Vagina (tissue), 2 donors: ENCODE data around the gene DDR1. TPM values are rescaled to one million over a fixed set of nuclear protein-coding genes. Genes with fewer than 3 reads are reported as not detected.
A peak's percentile ranks its signal among the peaks of the same experiment; 100 is the strongest.

Source experiments
- DNase-seq, 2 donors: peaks; one replicate each; pipeline ENCODE4 v3.0.0-alpha.2; 2017; ENCODE audit errors: extremely low spot score in 2 of 2
- H3K27ac ChIP-seq: fragments of 200-600 bp; sonication (generic); one replicate; pipeline ENCODE4 v1.5.1; 2019
- H3K27me3 ChIP-seq: fragments of 200-600 bp; sonication (generic); one replicate; pipeline ENCODE4 v1.5.1; 2019
- H3K36me3 ChIP-seq, 2 donors: fragments of 200-600 bp; sonication (generic); one replicate each; pipeline ENCODE4 v1.5.1; 2017 to 2019
- H3K4me1 ChIP-seq: fragments of 200-600 bp; sonication (generic); one replicate; pipeline ENCODE4 v1.5.1; 2019
- H3K4me3 ChIP-seq, 2 donors: fragments of 200-600 bp; sonication (generic); 1 replicate in 1 of 2; 2 replicates in 1 of 2; pipeline ENCODE4 v1.5.1; 2016 to 2019
- H3K9me3 ChIP-seq: fragments of 200-600 bp; sonication (generic); one replicate; pipeline ENCODE4 v1.5.1; 2019
- CTCF ChIP-seq, 3 experiments: fragments of 450-650 bp in 2 of 3; fragments of 200-600 bp in 1 of 3; sonication (generic) in 1 of 3; IDR thresholded peaks; one replicate each; pipeline ENCODE4 v1.5.1; 2017 to 2019; ENCODE audit warnings: antibody characterized with exemption in 3 of 3, mild to moderate bottlenecking in 2 of 3, moderate library complexity in 2 of 3
- POLR2A ChIP-seq, 2 donors: fragments of 450-650 bp; IDR thresholded peaks; one replicate each; pipeline ENCODE4 v1.6.1; 2017; ENCODE audit warnings: antibody characterized with exemption in 2 of 2, mild to moderate bottlenecking in 2 of 2, moderate library complexity in 2 of 2
- POLR2AphosphoS5 ChIP-seq, 2 donors: sonication (generic); formaldehyde crosslinking; IDR thresholded peaks; one replicate each; pipeline ENCODE4 v1.9.0; 2017; ENCODE audit warnings: antibody characterized with exemption in 2 of 2, mild to moderate bottlenecking in 2 of 2, low read depth in 1 of 2; ENCODE audit not compliant: insufficient read depth in 1 of 2
- intact Hi-C: fragments of 100-400 bp; cut with DNase I; formaldehyde crosslinking; loops from one replicate; pipeline ENCODE4 v1.15.1; 2023
- total RNA-seq: library from RNA; depleted of rRNA; stranded (reverse); fragments of >200 nt; gene quantifications from one replicate; pipeline ENCODE4 v1.2.3, GENCODE V29; 2016

Gene DDR1
- total RNA-seq, 1 donor from 2014 or later, result 71.5 TPM

- intact Hi-C loops, result loop anchor here (2.0 to 10.0 kb wide), 2 partner anchors 145 to 201 kb away; partner anchors contain the start of gene PPP1R18
- H3K4me3 ChIP-seq, result peak overlapping the region; percentile 61 to 82
These were observed 1.9 kb downstream of the DDR1 start for GRCh38 chr6:30885999-30886896.

GRCh38 chr6:30886897-30887255 lies 2.6 kb downstream of the DDR1 start:
- intact Hi-C loops, result loop anchor here (10.0 kb wide), 1 partner anchor 202 kb away; the partner anchor contains the start of gene PPP1R18
- Histone ChIP-seq H3K36me3 (peaks cover 0 to 21% of the 10 kb centered on the region in 2 donors), H3K4me1 (peaks cover 73% of the 10 kb centered on the region), H3K27me3 (no peaks in the 10 kb centered on the region), H3K4me3 (peak overlapping the region; percentile 61 to 82), H3K9me3 (no peaks in the 10 kb centered on the region), H3K27ac (peak overlapping the region; percentile 95)
- no peak for DNase-seq
- TF ChIP-seq POLR2A (IDR thresholded peaks at IDR 0.05), result no peak
- no peak for TF ChIP-seq POLR2AphosphoS5 (IDR thresholded peaks at IDR 0.05; ENCODE audit: insufficient read depth in 1 of 2, low read depth in 1 of 2)
- no peak for TF ChIP-seq CTCF (IDR thresholded peaks at IDR 0.05)

More at GRCh38 chr6:30885999-30886896, 1.9 kb downstream of the DDR1 start:
- TF ChIP-seq POLR2AphosphoS5 (IDR thresholded peaks at IDR 0.05; ENCODE audit: insufficient read depth in 1 of 2, low read depth in 1 of 2) (peak; percentile 19 to 36), POLR2A (IDR thresholded peaks at IDR 0.05) (no peak), CTCF (IDR thresholded peaks at IDR 0.05) (no peak)
- no peaks in the 10 kb centered on the region for H3K27me3 ChIP-seq
- DNase-seq, result peak in 1 of 2 donors; percentile 96
- peak overlapping the region; percentile 95 for H3K27ac ChIP-seq
- peaks cover 0 to 20% of the 10 kb centered on the region in 2 donors for H3K36me3 ChIP-seq
- no peaks in the 10 kb centered on the region for H3K9me3 ChIP-seq
- H3K4me1 ChIP-seq, result peaks cover 79% of the 10 kb centered on the region

- Histone ChIP-seq H3K27ac (peak overlapping the region; percentile 16), H3K36me3 (peaks cover 0 to 33% of the 10 kb centered on the region in 2 donors), H3K9me3 (no peaks in the 10 kb centered on the region), H3K4me1 (peaks cover 60% of the 10 kb centered on the region), H3K27me3 (no peaks in the 10 kb centered on the region), H3K4me3 (no peak overlapping the region)
- no peak for DNase-seq
- TF ChIP-seq POLR2A (IDR thresholded peaks at IDR 0.05), result no peak
- no peak for TF ChIP-seq CTCF (IDR thresholded peaks at IDR 0.05)
- no peak for TF ChIP-seq POLR2AphosphoS5 (IDR thresholded peaks at IDR 0.05; ENCODE audit: insufficient read depth in 1 of 2, low read depth in 1 of 2)
- intact Hi-C loops, result loop anchor here (10.0 kb wide), 1 partner anchor 203 kb away; the partner anchor contains the start of gene PPP1R18
These were observed 3.8 kb downstream of the DDR1 start for GRCh38 chr6:30887901-30888815.

GRCh38 chr6:30888816-30889495 lies 4.6 kb downstream of the DDR1 start:
- no peak overlapping the region for H3K4me3 ChIP-seq
- no peaks in the 10 kb centered on the region for H3K9me3 ChIP-seq
- H3K4me1 ChIP-seq, result peaks cover 52% of the 10 kb centered on the region
- intact Hi-C loops, result loop anchor here (10.0 kb wide), 1 partner anchor 204 kb away; the partner anchor contains the start of gene PPP1R18
- DNase-seq, result no peak
- TF ChIP-seq CTCF (IDR thresholded peaks at IDR 0.05), result no peak
- TF ChIP-seq POLR2AphosphoS5 (IDR thresholded peaks at IDR 0.05; ENCODE audit: insufficient read depth in 1 of 2, low read depth in 1 of 2), result no peak
- no peak for TF ChIP-seq POLR2A (IDR thresholded peaks at IDR 0.05)
- H3K36me3 ChIP-seq, result peaks cover 0 to 41% of the 10 kb centered on the region in 2 donors
- peak overlapping the region; percentile 16 for H3K27ac ChIP-seq
- no peaks in the 10 kb centered on the region for H3K27me3 ChIP-seq
